Measurements from ENCODE around the gene COA3. TPM values are rescaled to one million over a fixed set of nuclear protein-coding genes. Genes with fewer than 3 reads are reported as not detected.

Gene COA3, protein sequence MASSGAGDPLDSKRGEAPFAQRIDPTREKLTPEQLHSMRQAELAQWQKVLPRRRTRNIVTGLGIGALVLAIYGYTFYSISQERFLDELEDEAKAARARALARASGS
- total RNA-seq: 66.1 and 67.1 TPM in 2 replicates

GRCh38 chr17:42798383-42799380 lies at the start of gene COA3, which contains the start of gene CNTD1:
COA3 (minus strand) TSS chr17:42798704; CDS start chr17:42798681, 23 bp downstream.
CNTD1 (plus strand) TSS chr17:42798861; CDS start chr17:42799068, 207 bp downstream.

DNA sequence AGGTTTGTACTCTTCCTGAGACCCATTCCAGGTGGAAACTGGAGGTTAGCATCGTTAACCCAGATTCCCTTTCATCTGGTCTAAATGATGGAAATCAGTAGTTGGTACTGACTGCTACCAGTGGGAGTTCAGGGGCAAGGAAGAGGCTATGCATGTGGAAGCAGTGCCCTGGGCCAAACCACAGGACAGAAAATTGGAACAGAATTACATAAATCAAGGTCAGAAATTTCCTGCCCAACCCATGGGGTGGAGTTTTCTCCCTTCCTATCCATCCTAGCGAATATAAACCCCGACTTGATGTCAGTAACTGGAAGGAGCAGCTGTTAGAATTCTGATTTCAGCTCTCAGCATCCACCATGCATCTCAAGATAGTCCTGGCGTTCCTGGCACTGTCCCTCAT lies 45.8 kb upstream of the COA3 start, which contains the start of gene AOC2:
TSS of gene AOC2 (plus strand) at position 310 of the 400 bp plus-strand sequence. CDS start at position 357, 47 bp downstream.

GRCh38 chr17:42832934-42833766 lies 34.6 kb upstream of the COA3 start, which contains the start of gene PSME3:
PSME3 (plus strand) TSS chr17:42833397; CDS start chr17:42833632, 235 bp downstream.

DNA sequence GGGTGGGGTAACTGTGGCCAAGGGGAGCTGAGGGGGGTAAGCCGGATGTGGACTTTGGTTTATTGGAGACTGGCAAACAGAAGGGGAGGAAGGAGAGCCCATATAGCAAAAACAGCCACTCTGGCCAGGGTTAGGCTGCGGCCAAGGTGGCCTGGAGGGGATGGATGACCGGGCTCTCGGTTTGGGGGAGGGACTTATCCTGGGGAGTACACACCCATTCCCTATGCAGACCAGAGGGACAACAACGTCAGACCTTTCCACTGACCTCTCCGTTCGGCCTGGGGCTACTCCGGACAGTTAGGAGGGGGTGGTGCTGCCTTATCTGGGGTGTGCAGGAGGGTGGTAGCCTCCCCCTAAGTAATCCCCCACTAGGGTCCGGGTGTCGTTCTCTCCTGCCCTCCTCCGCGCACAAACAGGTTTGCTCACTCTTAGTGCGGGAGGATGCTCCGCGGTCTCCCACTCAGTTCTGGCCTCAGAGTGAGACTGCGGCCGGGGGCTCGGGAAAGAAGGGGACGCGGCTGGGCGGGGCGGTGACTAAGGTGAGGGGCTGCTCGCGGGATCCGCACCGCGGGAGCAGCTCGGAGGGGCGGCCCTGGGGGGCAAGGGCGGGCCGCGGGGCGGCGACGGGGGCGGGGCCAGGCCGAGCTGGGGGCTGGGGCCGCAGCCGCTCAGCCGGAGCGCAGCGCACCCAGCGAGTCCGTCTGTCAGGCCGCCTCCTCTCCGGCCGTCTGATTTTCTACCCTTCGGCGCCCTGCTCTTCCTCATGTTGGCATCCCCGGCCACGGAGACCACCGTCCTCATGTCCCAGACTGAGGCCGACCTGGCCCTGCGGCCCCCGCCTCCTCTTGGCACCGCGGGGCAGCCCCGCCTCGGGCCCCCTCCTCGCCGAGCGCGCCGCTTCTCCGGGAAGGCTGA lies 18.3 kb downstream of the COA3 start, which contains the start of gene WNK4:
TSS of gene WNK4 (plus strand) at position 675 of the 915 bp plus-strand sequence. CDS start at position 764, 89 bp downstream.

DNA sequence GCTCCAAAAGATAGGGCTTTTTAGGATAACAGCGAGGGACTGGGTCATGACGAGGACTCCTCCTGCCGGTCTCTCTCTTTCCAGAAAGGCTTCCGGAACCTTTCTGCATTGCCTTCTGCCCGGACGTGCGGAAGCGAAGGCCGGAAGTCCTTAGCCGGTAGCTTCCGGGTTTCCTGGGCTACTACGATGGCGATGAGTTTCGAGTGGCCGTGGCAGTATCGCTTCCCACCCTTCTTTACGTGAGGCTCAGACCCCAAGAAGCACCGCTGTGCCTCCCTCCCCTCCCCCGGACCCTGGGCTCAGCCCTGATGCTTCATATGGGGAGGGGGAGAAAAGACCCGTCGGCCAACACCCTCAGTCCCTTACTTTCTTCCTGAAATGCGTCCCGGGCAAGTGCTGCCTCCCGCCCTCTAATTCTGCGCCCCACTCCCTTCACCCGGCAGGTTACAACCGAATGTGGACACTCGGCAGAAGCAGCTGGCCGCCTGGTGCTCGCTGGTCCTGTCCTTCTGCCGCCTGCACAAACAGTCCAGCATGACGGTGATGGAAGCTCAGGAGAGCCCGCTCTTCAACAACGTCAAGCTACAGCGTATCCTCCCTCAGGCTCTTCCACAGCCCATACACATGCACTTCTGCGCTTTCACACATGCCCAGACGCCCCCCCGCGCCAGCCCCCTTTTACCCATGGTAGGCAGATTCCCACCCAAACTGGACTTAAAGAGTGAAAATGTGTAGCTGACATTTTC lies 25.0 kb downstream of the COA3 start, which contains the start of gene VPS25:
TSS of gene VPS25 (plus strand) at position 160 of the 746 bp plus-strand sequence. CDS start at position 187, 27 bp downstream.

GRCh38 chr17:42760652-42761581 lies 37.6 kb downstream of the COA3 start, which contains the start of gene RAMP2:
RAMP2 (plus strand) TSS chr17:42761227; CDS start chr17:42761262, 35 bp downstream.

Other genes with a start within 250 kb of the COA3 start
- 0.48 and 11.4 TPM in 2 replicates for gene HSD17B1, start 245.8 kb downstream of the COA3 start, total RNA-seq
- gene COASY, start 236.6 kb downstream of the COA3 start, total RNA-seq: 31.4 and 41.8 TPM in 2 replicates
- 27.5 and 31.4 TPM in 2 replicates for gene MLX, start 231.6 kb downstream of the COA3 start, total RNA-seq
- gene PSMC3IP, start 221.0 kb downstream of the COA3 start, total RNA-seq: 5.5 and 7.6 TPM in 2 replicates
- 46.6 and 52.0 TPM in 2 replicates for gene RETREG3, start 189.3 kb downstream of the COA3 start, total RNA-seq
- gene TUBG1, start 189.0 kb downstream of the COA3 start, total RNA-seq: 35.1 and 68.0 TPM in 2 replicates
- 5.0 and 24.8 TPM in 2 replicates for gene TUBG2, start 139.4 kb downstream of the COA3 start, total RNA-seq
- gene PLEKHH3, start 121.7 kb downstream of the COA3 start, total RNA-seq: 10.2 and 30.8 TPM in 2 replicates
- gene CCR10, start 116.9 kb downstream of the COA3 start, total RNA-seq: 2.0 and 3.0 TPM in 2 replicates
- 18.4 and 37.0 TPM in 2 replicates for gene CNTNAP1, start 116.2 kb downstream of the COA3 start, total RNA-seq
- gene EZH1, start 53.7 kb downstream of the COA3 start, total RNA-seq: 5.3 and 8.7 TPM in 2 replicates
- 0.78 TPM in 1 of 2 replicates, not detected in the other for gene RAMP2, start 37.5 kb downstream of the COA3 start, total RNA-seq
- gene VPS25, start 25.3 kb downstream of the COA3 start, total RNA-seq: 89.2 and 114 TPM in 2 replicates
- gene WNK4, start 18.1 kb downstream of the COA3 start, total RNA-seq: 0.32 and 0.39 TPM in 2 replicates
- not detected in 2 replicates for gene CNTD1, start 157 bp upstream of the COA3 start, total RNA-seq
- 69.4 and 110 TPM in 2 replicates for gene BECN1, start 25.6 kb upstream of the COA3 start, total RNA-seq
- 57.6 and 88.3 TPM in 2 replicates for gene PSME3, start 34.7 kb upstream of the COA3 start, total RNA-seq
- 0.26 and 0.72 TPM in 2 replicates for gene AOC2, start 45.9 kb upstream of the COA3 start, total RNA-seq
- gene AOC3, start 52.5 kb upstream of the COA3 start, total RNA-seq: 0.13 and 1.5 TPM in 2 replicates
- gene G6PC1, start 102.1 kb upstream of the COA3 start, total RNA-seq: not detected in 2 replicates
- 22.0 and 28.8 TPM in 2 replicates for gene AARSD1, start 165.8 kb upstream of the COA3 start, total RNA-seq
- 0.52 TPM in 1 of 2 replicates, not detected in the other for gene PTGES3L, start 181.4 kb upstream of the COA3 start, total RNA-seq
- 7.9 and 9.5 TPM in 2 replicates for gene RUNDC1, start 181.9 kb upstream of the COA3 start, total RNA-seq
- 1,977 and 2,082 TPM in 2 replicates for gene RPL27, start 199.7 kb upstream of the COA3 start, total RNA-seq
- 15.1 and 42.8 TPM in 2 replicates for gene IFI35, start 208.1 kb upstream of the COA3 start, total RNA-seq
- gene VAT1, start 223.7 kb upstream of the COA3 start, total RNA-seq: 87.4 and 267 TPM in 2 replicates
- gene RND2, start 226.5 kb upstream of the COA3 start, total RNA-seq: 0.65 and 0.80 TPM in 2 replicates

Data from epithelial cell of alveolus of lung (primary cell).